Fibroblast of the conjunctiva (primary cell): Measurements from ENCODE around the gene MTUS2.

Experiments used
- DNase-seq: peaks from one replicate; pipeline ENCODE4 v3.0.0-alpha.2; 2010; ENCODE audit warnings: low read depth

Gene MTUS2

DNA sequence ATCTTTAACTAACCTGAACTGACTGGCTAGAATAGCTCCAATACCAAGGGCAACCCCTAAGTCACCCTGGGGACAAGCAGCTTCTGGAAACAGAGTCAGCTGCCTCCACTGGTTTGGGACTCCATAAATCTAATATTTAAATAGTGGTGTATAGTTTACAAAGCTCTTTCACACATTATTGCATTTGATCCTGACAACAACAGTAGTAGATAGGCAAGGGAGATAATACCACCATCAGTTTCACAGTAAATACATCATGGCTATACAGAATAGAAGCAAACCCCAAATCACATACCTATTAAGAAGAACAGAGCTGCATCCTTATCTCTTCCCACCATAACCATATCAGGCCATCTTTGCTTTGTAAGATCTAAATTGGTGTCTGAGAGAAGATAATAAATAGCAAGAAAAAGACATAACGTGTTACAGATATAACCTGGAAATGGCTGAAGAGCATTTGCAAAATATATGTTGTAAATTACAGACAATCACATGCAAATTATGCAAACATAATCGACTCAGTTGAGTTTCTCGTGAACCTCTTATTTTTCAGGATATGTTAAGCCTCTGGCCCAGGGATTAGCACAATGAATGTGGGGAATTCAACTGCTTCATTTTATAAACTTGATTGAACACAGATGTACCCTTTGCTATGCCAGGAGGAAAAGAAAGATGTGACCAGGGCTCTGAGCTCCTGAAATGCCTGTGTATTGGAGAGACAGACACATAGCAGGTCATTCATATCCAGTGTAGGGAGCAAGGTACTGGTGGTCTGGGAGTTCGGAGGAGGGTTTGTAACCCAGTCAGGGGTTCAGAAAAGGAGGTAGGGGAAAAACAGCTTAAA is 632.9 kb downstream of the MTUS2 start:
- DNase-seq = no peak

DNA sequence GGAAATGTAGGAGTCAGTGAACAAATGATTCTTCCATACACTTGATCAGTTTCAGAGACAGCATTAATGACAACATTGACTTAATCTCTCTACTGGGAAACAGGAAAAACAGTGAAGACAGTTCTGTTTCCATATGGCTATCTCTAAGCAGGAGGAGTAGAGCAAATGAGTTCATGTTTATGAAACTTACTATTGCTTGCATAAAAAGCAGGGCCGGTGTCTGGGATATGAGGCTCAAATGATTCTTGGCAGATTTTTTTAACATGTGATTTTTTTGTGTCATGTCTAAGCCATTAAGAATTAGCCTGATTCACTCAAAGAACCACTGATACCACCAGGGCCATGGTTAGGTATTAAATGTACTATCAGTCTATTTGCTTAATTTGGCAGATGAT is 633.5 kb downstream of the MTUS2 start:
- no peak for DNase-seq

DNA sequence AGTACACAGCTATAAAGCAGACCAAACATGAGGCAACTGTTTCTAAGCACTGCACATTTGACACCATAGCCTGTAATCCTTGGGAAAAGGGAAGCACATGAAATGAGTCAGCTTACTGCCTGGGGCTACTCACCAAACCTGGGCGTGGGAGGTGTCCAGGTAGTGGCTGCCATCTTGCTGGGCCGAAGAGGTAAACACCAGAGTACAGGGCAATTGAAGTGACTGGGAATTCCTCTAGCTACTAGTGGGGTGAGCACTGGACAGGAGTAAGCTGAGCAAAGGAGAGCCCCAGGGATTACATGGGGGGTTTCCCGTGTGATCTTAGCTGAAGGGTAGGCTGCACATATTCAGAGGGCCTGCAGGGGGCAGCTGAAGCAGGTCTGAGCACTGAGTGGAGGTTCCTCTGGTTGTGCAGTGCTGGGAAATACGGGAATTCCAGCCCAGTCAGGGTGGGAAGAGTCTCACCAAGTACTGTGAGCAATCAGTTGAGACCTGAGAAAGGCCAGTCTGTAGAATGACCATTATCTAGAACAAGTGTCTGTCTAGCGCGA is 634.9 kb downstream of the MTUS2 start:
- no peak for DNase-seq

DNA sequence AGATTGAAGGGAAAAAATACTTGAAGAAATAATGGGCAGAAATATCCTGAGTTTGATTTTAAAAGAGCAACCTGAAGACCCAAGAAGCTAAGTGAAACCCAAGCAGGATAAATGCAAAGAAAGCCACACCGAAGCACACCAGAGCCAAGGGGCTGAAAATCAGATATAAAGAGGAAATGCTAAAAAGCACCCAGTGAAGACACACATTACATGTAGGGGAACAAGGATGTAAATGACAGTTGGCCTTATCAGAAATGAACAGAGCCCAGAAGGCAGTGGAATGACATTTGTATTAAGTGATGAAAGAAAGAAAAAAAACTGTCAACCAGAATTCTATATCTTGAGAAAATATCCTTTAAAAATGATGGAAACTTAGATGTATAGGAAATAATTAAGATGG is 636.3 kb downstream of the MTUS2 start:
- DNase-seq = no peak

DNA sequence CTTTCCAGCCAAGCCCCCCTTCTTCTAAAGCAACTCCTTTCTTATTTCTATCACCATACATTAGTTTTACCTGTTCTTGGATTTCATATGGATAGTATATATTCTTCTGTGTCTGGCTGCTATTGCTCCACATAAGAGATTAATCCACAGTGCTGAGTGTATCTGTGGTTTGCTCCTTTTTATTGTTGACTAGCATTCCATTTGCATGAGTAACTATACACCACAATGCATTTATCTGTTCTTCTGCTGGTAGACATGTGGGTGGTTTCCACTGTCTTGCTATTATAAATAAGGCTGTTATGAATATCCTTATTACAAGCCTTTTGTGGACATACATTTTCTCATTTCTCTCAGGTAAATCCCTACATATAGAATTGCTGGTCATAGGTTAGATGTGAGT is 637.2 kb downstream of the MTUS2 start:
- peak; percentile 65 for DNase-seq

DNA sequence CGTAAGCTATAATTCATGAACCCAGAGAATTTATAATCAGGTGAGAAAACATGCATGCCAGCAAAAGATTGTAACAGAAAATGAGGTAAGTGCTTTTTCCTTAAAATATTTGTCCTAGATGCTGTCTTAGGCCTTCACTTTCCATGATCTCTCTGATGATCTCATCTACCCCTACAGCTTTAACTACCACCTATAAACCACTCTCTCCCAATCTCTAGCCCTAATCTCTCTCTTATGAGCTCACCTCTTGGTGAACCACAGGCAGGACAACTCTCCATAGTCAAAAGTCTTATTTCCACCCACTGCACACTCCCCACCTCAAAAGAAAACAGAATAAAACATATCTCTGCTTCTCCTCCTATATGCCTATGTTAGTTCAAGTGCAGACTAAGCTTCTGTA is 638.3 kb downstream of the MTUS2 start:
- no peak for DNase-seq

DNA sequence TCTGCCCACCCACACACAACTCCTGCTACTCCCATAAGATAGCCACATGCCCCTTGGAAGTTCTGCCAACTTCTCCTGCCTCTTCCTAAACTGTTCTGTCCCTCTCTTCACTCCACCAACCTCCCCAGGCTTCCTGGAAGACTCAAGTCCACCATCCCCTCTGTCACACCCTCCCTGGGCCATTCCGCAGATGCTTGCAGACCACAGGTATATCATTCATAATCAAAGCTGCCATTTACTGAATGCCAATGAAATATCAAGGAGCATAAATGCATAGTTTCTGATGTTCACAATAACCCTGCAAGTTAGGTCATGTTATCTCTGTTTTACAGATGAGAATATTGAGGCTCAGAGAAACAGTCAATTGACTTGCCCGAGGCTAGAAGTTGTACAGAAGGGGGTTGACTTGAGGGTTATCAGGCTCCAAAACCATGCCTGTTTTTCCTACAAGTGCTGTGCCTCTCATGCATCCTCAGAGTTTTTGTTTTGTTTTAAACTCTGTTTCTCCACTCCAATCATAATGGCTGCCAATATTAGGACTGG is 639.7 kb downstream of the MTUS2 start:
- no peak for DNase-seq

DNA sequence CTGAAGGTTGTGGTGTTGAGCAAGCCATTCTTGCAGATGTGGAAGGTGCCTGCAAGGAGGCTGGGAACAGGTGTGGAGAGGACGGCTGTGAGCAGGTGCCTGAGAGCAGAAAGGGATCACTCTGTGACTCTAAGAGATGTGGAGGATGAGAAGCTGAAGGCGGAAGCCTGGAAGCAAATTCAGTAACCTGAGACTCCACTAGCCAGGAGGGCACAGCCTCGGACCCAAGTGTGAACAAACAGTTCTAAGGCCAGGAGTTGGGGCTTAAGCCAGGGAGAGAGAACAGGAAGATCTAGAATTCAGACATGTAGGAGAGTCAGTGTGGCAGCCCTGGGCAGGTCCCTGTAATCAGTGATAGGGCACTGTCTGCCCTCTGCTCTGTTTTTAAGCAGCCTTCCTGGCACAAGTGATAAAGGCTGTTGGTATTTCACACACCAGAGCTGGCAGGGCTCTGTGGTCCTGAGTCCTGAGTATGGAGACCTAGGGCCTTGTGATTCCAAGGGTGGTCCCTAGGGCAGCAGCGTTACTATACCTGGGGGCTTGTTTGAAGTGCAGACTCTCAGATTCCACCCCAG is 644.1 kb downstream of the MTUS2 start:
- no peak for DNase-seq

DNA sequence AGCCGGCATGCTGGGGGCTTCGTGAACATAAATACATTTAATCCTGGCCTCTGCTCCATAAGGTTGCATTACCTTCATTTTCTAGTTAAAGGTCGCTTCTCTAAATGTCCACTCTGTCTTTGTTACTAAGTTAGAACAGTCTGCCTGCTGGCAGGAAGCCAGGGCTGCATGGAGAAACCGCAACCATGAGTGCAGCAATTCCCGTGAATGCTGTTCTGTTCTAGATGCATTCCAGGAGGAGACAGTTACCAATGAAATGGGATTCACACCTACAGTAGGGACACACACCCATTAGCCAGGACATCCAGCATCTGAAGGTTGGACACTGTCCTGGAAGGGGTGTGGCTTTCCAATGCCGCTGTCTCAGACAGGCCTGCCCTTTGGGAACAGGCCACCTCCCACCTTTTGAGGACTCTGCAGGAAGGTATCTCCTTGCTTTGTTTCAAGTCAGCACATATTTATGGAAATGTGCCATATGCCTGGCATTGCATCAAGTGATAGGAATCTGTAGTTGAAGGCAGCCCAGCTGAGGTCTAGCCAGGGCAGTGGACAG is 645.7 kb downstream of the MTUS2 start:
- DNase-seq = no peak

DNA sequence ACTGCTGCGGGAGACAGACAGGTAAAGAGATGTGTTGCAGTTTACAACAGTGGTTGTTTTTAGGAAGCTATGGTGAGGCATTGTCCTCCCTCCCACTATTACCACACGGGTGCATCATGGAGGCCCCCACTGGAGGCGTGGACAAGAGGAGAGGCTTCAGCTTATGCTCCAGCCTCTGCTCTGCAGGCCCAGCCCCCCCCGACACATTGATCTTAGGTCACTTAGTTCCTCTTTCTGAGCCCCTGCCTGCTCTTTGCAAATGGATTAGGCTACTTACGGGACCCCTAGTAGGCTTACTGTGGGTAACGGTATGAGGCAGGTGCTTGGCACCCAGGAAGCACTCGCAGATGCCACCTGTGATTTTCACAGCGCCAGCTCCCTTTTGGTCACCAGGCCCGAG is 651.4 kb downstream of the MTUS2 start:
- no peak for DNase-seq

DNA sequence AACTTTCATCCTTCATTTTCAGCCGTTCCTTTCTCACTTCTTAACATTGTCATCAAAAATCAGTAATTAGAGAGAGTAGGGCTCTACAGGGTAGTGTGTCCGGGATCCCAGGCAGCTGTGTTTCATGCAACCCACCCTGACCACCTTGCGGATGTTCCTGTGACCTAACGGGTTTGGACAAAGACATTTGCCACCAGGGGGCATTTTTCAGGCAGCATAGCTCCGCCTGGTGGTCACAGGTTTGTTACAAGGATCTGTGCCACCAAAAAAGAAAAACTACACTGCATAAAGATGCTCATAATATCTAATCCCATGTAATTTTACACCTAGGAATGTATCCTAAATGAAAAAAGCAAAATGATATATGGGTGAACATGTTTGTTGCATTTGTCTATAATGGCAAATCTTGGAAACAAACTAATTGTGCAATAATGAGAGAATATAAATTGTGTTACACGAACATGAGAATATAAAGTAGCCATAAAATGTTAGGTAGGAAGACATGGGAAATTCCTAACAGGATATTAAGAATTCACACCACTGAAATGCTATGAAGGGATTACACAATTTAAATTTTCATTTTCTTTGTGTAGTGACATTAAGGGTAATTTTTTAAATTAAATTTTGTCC is 652.3 kb downstream of the MTUS2 start:
- DNase-seq = peak; percentile 36

DNA sequence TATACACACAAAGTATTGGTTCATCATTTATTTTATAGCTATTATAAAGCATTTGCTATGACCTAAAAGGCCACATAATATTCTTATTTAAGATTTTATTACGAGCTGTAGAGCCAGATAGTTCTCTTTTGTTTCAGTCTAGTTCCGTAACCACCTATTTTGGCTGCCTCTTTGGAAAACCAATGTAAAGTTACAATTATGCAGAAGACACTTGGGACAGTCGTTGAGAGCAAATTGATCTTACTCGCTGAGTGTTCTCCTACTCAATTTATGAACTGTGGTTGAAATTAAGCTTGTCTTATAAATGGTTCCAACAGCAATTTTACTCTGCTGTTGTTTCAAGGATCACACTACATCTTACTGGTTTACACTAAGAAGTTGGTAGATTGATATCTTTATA is 653.0 kb downstream of the MTUS2 start:
- DNase-seq = no peak

DNA sequence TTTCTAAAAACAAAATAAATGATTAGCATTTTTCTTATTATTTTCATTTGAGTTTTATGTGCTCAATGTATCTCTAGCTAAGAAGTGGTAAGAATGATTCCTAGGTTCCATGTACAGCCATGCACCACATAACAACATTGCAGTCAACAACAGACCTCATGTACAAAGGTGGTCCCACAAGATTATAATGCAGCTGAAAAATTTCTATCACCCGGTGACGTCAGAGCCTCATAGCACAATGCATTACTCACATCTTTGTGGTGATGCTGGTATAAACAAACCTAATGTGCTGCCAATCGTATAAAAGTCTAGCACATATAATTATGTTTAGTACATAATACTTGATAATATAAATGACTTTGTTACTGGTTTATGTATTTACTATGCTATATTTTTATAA is 654.9 kb downstream of the MTUS2 start:
- DNase-seq = no peak

DNA sequence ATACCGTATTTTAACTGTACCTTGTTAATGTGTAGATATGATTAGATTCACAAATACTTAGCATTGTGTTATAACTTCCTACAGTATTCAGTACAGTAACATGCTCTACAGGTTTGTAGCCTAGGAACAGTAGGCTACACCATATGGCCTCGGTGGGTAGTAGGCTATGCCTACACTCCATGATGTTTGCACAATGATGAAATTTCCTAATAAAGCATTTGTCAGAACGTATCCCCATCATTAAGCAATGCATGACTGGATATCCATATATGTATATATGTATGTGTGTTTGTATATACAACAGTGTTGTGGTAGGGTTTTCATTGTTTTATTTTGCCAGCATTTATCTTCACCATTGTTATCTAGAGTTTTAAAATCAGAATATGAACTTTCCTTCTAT is 655.9 kb downstream of the MTUS2 start:
- no peak for DNase-seq

DNA sequence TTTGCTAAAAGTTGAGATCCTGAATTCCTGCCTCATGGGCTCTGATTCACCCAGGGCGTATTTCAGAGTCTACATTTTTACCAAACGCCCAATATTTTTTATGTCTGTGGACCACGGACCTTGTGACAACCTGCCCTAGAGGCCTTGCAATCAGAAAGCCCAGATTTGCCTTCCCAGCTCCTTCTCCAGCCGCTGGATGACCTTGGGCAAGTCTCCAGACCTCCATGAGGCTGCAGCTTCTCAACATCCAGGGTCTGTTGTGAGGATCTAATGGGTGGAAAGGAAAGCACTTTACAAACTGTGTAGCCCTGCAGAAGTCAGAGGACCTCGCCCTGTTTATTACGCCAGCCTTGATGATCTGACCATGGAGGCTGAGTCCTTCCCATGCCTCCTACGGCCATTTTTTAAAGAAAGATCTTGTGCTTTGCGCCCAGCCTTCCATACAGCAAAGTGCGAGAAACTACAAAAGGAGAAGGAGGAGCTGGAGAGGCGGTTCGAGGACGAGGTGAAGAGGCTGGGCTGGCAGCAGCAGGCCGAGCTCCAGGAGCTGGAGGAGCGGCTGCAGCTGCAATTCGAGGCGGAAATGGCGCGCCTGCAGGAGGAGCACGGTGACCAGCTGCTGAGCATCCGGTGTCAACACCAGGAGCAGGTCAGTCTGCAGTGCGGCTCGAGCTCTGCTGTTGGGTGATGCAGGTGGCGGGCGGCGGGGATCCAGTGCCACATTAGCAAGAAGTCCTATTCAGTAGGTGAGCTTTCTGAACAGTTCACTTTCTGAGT is 659.8 kb downstream of the MTUS2 start:
- no peak for DNase-seq

DNA sequence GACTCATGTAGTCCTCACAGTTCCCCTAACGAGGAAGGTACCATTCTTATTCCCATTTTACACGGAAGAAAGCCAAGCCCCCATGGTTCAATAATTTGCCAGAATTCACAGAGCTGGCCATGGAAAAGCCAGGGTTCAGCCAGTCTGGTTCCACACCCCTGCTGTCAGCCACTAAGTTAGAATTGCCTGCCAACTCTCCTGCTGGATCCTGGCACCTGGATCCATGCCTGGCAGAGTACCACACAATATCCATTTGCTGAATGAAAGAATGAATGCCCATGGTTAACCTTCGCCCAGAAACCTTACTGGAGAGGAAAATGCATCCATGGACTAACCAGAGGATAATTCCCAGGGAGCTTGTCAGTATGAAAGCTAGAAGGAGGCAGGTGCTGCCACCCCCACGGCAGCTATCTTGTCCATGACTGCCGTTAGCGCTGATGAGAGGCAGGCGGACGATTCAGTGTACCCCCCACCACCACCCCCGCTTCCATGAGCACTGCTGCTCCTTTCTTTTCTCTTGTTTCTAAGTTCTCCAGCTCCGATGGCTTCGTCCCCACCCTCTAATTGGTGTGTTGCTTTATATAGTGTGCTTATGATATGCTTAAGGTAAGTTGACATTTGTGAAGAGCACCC is 660.9 kb downstream of the MTUS2 start:
- DNase-seq = no peak

DNA sequence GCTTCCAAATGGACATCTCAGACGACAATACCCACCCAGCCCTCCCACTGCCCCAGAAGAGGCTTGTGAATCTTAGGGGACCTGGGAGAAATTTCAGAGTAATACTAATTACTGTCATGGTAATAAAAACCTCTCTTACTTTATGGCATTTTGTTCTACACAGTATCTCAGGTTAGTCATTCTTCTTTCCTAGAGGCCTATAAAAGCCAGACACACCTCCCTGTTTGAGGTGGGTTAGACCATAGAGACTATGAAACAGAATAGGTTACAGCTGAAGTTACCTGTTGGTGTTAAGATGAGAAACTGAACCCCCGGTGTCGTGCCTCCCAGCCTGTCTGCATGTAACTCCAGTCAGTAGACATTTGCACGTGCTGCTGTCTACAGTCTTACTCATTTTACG is 661.5 kb downstream of the MTUS2 start:
- DNase-seq = no peak

DNA sequence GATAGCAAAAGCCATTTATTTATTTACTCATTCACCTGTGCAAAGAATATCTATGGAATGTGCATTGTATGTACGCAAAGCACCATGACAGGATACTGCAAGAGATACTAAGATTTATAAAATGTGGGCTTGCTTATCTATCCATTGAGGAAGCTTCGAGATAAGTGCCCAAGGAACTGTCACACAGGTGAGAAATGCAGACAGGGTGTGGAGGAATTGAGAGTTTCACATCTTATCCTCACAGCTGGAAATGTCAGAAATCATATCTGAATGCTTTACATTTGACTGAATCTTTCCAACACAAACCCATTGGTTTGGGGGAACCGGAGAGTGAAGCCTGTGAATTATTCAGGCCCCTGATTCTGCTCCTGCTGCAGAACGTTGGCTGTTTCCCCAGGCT is 662.4 kb downstream of the MTUS2 start:
- no peak for DNase-seq

DNA sequence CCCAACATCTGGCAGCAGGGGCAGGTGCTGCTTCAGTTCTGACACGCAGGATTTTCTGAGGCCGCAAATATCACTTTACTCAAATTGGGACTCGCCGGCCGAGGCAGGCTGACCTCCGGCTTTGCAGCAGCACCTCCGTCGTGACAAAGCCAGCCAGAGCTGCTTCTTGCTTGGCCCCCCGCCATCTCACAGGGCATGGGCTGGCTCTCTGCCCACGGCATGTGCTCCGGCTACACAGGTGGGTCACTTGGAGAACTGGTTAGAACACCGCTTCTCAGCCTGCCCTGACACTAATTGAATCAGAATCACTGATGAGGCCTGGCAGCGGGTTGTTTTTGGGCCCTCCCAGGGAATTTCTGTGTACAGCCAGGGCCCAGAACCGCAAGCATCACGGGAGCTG is 663.1 kb downstream of the MTUS2 start:
- DNase-seq = no peak

DNA sequence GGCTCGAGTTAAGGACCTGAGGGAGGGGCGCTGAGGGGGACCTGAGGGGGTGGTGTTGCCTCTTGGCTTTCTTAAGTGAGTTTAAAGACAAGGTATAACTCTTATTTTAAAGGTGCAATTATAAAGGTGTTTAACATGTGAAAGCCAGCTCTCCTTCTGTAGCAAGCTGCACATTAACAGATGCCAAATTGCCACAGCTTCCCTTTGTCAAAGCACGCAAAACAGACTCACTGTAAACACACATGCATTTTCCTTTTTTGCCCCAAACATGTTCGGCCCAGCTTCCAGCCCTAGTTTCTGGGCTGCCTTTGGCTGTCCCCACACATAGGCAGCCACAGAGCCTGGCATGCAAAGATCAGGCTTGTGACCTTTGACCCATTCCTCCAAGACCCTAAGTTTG is 663.5 kb downstream of the MTUS2 start:
- DNase-seq = no peak

DNA sequence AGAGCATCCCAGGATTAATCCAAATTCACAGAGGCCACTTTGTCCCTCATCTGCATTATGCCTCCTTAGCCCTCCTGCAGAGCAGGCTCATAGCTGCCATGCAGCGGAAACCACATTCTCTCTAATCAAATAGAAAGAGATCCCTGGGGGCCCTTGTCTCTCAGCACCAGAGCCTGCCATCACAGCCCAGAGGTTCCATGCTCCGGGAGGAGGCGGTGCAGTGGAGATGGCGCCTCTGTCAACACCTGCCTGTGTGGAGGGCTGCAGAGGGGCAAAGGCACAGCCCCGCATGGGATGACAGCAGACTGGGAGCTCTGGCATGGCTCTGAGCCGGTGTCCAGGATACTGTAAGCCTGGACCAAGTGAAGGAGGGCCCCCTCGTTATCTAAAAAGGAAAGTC is 664.1 kb downstream of the MTUS2 start:
- no peak for DNase-seq
